Common myeloid progenitor, CD34-positive (primary cell): ENCODE data around the gene TRIM66.

Experiments
- CTCF ChIA-PET: fragments of 350-600 bp; sonication (Branson Sonifier 250); formaldehyde crosslinking; loops from one replicate; lab custom pipeline; 2021; ENCODE audit warnings: antibody characterized with exemption; lab: Charles Lee
- POLR2A ChIA-PET: fragments of 350-600 bp; sonication (Branson Sonifier 250); formaldehyde crosslinking; loops from one replicate; lab custom pipeline; 2021; ENCODE audit warnings: antibody characterized with exemption; lab: Charles Lee
- DNase-seq, 3 donors: peaks; one replicate each; pipeline versions ENCODE4 v3.0.0 to v3.0.0-alpha.2; 2013
- H3K27ac ChIP-seq, 2 experiments: 1 replicate in 1 of 2; 2 replicates in 1 of 2; pipeline ENCODE4 v1.7.0; 2013; ENCODE audit warnings: inconsistent platforms in 2 of 2, low read length in 2 of 2, mild to moderate bottlenecking in 2 of 2, low read depth in 1 of 2, moderate library complexity in 1 of 2; ENCODE audit not compliant: severe bottlenecking in 2 of 2, insufficient read depth in 1 of 2, poor library complexity in 1 of 2
- H3K27me3 ChIP-seq, 5 experiments: replicated peaks in 2 of 5; 1 replicate in 3 of 5; 2 replicates in 2 of 5; pipeline versions ENCODE4 v1.6.1 to v1.7.0; 2013; ENCODE audit warnings: low read length in 4 of 5, mild to moderate bottlenecking in 2 of 5, moderate library complexity in 2 of 5, inconsistent platforms in 1 of 5; ENCODE audit not compliant: insufficient read depth in 5 of 5, control insufficient read depth in 4 of 5
- H3K36me3 ChIP-seq, 4 experiments: 1 replicate in 2 of 4; 2 replicates in 2 of 4; pipeline versions ENCODE4 v1.6.1 to v1.7.0; 2013; ENCODE audit warnings: low read length in 3 of 4, control low read depth in 1 of 4, mild to moderate bottlenecking in 1 of 4; ENCODE audit not compliant: control insufficient read depth in 4 of 4, insufficient read depth in 4 of 4
- H3K4me1 ChIP-seq, 4 experiments: 1 replicate in 3 of 4; 2 replicates in 1 of 4; pipeline versions ENCODE4 v1.6.1 to v1.7.1; 2013; ENCODE audit warnings: low read length in 3 of 4, mild to moderate bottlenecking in 3 of 4, control low read depth in 1 of 4, inconsistent platforms in 1 of 4, moderate library complexity in 1 of 4; ENCODE audit not compliant: control insufficient read depth in 4 of 4, insufficient read depth in 4 of 4; ENCODE audit errors: control extremely low read depth in 1 of 4
- H3K4me3 ChIP-seq, 7 experiments: 1 replicate in 4 of 7; 2 replicates in 3 of 7; pipeline versions ENCODE4 v1.5.1 to v1.7.0; 2013; ENCODE audit warnings: mild to moderate bottlenecking in 7 of 7, low read length in 6 of 7, moderate library complexity in 6 of 7, inconsistent platforms in 2 of 7, low read depth in 2 of 7, control low read depth in 1 of 7; ENCODE audit not compliant: insufficient read depth in 4 of 7, control insufficient read depth in 1 of 7; ENCODE audit errors: extremely low read depth in 1 of 7
- H3K9me3 ChIP-seq, 5 experiments: 1 replicate in 4 of 5; 2 replicates in 1 of 5; pipeline versions ENCODE4 v1.6.1 to v1.7.1; 2013; ENCODE audit warnings: low read length in 4 of 5, mild to moderate bottlenecking in 2 of 5, inconsistent platforms in 1 of 5, low read depth in 1 of 5, moderate library complexity in 1 of 5; ENCODE audit not compliant: control insufficient read depth in 4 of 5, insufficient read depth in 2 of 5; ENCODE audit errors: control extremely low read depth in 1 of 5
- WGBS: methylation state at CpG from one replicate; pipeline ENCODE4 v1.1.5; 2013; ENCODE audit not compliant: insufficient coverage; 5-methylcytosine and 5-hydroxymethylcytosine counted together

Gene TRIM66

GRCh38 chr11:8719721-8720120 is 37.3 kb upstream of the TRIM66 start:
- no peaks in the 10 kb centered on the region for H3K4me1 ChIP-seq
- ChIA-PET POLR2A (no interaction called here), CTCF (no interaction called here)

GRCh38 chr11:8719211-8719649 is 36.8 kb upstream of the TRIM66 start:
- Histone ChIP-seq H3K36me3 (no peaks in the 10 kb centered on the region), H3K9me3 (no peaks in the 10 kb centered on the region), H3K27me3 (peaks cover 0 to 11% (median 0%) of the 10 kb centered on the region in 5 experiments), H3K27ac (no peak overlapping the region), H3K4me3 (no peak overlapping the region), H3K4me1 (no peaks in the 10 kb centered on the region)
- DNase-seq: no peak
- ChIA-PET POLR2A (no interaction called here), CTCF (no interaction called here)
- WGBS: 100% methylated on average over 3 of the region's 4 CpGs

More at GRCh38 chr11:8719721-8720120, 37.3 kb upstream of the TRIM66 start:
- Histone ChIP-seq H3K36me3 (no peaks in the 10 kb centered on the region), H3K27ac (no peak overlapping the region), H3K27me3 (peaks cover 0 to 11% (median 0%) of the 10 kb centered on the region in 5 experiments), H3K9me3 (no peaks in the 10 kb centered on the region), H3K4me3 (no peak overlapping the region)
- DNase-seq: no peak
- WGBS: 100% methylated on average over 2 of the region's 3 CpGs

GRCh38 chr11:8717876-8718753 is 35.6 kb upstream of the TRIM66 start:
- ChIA-PET POLR2A (no interaction called here), CTCF (no interaction called here)
- no peak overlapping the region for H3K27ac ChIP-seq
- no peaks in the 10 kb centered on the region for H3K36me3 ChIP-seq
- no peak for DNase-seq
- no peaks in the 10 kb centered on the region for H3K9me3 ChIP-seq
- 82% methylated on average over 6 of the region's 11 CpGs for WGBS
- H3K4me3 ChIP-seq: no peak overlapping the region
- H3K27me3 ChIP-seq: peaks cover 0 to 11% (median 0%) of the 10 kb centered on the region in 5 experiments
- no peaks in the 10 kb centered on the region for H3K4me1 ChIP-seq

GRCh38 chr11:8717544-8717875 is 35.0 kb upstream of the TRIM66 start:
- Histone ChIP-seq H3K4me1 (no peaks in the 10 kb centered on the region), H3K4me3 (no peak overlapping the region), H3K9me3 (no peaks in the 10 kb centered on the region), H3K27me3 (peaks cover 0 to 11% (median 0%) of the 10 kb centered on the region in 5 experiments), H3K36me3 (no peaks in the 10 kb centered on the region), H3K27ac (no peak overlapping the region)
- WGBS: 82% methylated on average over 3 of the region's 9 CpGs
- CTCF ChIA-PET: no interaction called here
- POLR2A ChIA-PET: no interaction called here
- no peak for DNase-seq

- Histone ChIP-seq H3K27me3 (peaks cover 0 to 6% (median 0%) of the 10 kb centered on the region in 5 experiments), H3K36me3 (no peaks in the 10 kb centered on the region), H3K4me3 (no peak overlapping the region), H3K4me1 (no peaks in the 10 kb centered on the region), H3K9me3 (no peaks in the 10 kb centered on the region), H3K27ac (no peak overlapping the region)
- CTCF ChIA-PET: interaction anchor here (1.5 kb wide), 1 partner anchor 14 kb away, joined by 3 read pairs; no protein-coding TSS in a partner anchor
- WGBS: 93% methylated on average over 11 of the region's 15 CpGs
- DNase-seq: no peak
- POLR2A ChIA-PET: no interaction called here
Observed at GRCh38 chr11:8715501-8715900, 33.0 kb upstream of the TRIM66 start.

- 74% methylated on average over 3 of the region's 4 CpGs for WGBS
- ChIA-PET POLR2A (interaction anchor here (0.6 kb wide), 1 partner anchor 250 kb away, joined by 3 read pairs; no protein-coding TSS in a partner anchor), CTCF (no interaction called here)
- no peaks in the 10 kb centered on the region for H3K4me1 ChIP-seq
- no peak overlapping the region for H3K27ac ChIP-seq
- no peak for DNase-seq
- H3K4me3 ChIP-seq: no peak overlapping the region
- no peaks in the 10 kb centered on the region for H3K36me3 ChIP-seq
- no peaks in the 10 kb centered on the region for H3K9me3 ChIP-seq
- peaks cover 0 to 5% (median 0%) of the 10 kb centered on the region in 5 experiments for H3K27me3 ChIP-seq
Observed at GRCh38 chr11:8714622-8715225, 32.3 kb upstream of the TRIM66 start.
